ENCODE data around the gene DENR.

DNA sequence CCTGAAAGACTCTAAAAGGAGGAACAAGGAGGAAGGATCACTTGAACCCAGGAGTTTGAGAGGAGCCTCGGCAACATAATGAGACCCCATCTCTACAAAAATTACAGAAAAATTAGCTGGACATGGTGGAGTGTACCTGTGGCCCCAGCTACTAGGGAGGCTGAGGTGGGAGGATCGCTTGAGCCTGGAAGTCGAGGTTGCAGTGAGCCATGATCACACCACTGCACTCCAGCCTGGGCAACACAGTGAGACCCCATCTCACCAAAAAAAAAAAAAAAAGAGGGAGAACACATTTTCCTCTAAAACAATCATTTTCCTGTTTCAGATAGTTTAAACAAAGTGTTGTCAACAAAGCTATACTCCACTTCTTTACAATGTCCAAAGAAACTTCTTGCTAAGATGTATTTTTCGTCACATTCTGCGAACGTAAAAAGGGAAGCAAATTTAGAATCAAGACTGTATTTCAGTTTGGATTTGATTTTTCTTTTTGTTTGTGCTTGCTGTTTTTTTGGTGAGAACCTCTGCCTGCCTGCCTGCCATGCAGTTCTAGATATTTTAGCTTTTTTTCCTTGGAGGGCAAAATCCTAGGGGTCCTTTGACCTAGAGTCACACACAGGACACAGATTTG is 27.1 kb upstream of the DENR start:
- TF ChIP-seq SUZ12 (IDR thresholded peaks at IDR 0.05; ENCODE audit: extremely low read depth, insufficient read depth, insufficient read length) = no peak
- TF ChIP-seq YY1 (IDR thresholded peaks at IDR 0.05; ENCODE audit: insufficient read depth, insufficient read length) = no peak
- TF ChIP-seq ZNF274 (IDR thresholded peaks at IDR 0.05; ENCODE audit: low read depth, low read length) = no peak

All from NT2/D1 (cell line).